ENCODE data around the gene SLC7A8.

DNA sequence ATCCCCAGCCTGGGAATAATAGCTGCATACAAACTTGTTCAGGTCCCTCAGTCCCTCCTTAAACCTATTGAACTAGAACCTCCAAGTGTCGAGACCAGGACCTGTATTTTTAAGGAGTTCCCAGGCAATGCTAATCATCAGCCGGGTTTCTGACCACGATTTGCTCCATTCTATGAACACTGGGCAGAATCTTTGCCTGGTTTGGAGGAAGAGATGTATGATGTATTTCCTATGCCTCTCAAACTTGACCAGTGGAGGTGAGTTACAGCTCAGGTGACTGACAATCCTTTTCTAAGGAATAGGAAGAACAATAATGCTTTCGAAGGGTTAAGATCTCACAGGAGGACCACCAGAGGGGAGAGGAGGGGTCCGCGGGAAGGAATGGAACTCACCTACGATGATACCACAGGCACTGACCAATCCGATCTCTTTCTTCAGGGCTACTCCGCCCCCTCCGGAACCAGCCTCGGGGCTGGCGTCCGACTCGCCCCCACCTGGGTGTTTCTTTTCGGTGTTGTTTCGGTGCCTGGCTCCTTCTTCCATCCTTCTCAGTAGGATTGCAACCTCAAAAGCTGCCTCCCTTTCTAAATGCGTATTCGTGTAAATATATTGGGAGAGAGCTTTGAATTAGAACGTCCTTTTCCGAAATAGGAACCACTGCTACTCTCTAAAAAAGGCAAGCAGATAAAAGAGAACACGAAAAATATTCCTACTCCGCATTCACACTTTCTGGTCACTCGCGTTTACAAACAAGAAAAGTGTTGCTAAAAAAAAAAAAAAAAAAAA lies 895 bp downstream of the SLC7A8 start:
- TF ChIP-seq CTCF (conservative IDR thresholded peaks at IDR 0.05; ENCODE audit: low read length) = no peak
- TF ChIP-seq EZH2phosphoT487 (IDR thresholded peaks at IDR 0.05; ENCODE audit: borderline replicate concordance, low read depth, low read length) = no peak
